ENCODE results near the gene MTHFR.

The MTHFR gene

GRCh38 chr1:11838349-11839272, 32.8 kb upstream of the MTHFR start:
- H3K4me1 ChIP-seq (ENCODE audit: control insufficient read depth, insufficient read depth, low read depth, low read length): peaks cover 12% of the 10 kb centered on the region
- H3K14ac ChIP-seq (ENCODE audit: low read length in 2 of 2): no peak overlapping the region
- H2AFZ ChIP-seq (ENCODE audit: low read depth, low read length): no peak overlapping the region
- H2BK5ac ChIP-seq (ENCODE audit: low read depth, low read length, poor library complexity, severe bottlenecking): no peak overlapping the region
- no peak overlapping the region for H3K18ac ChIP-seq (ENCODE audit: low read depth in 1 of 2, low read length in 2 of 2)
- no peak overlapping the region for H4K91ac ChIP-seq (ENCODE audit: low read length)
- H2BK15ac ChIP-seq (ENCODE audit: low read depth, poor library complexity, severe bottlenecking): no peak overlapping the region
- H3K27me3 ChIP-seq (ENCODE audit: control insufficient read depth in 1 of 2, insufficient read depth in 1 of 2, low read length in 2 of 2): no peaks in the 10 kb centered on the region
- H3K9me3 ChIP-seq (ENCODE audit: control insufficient read depth, low read length): no peaks in the 10 kb centered on the region
- no peak overlapping the region for H3K4me3 ChIP-seq (ENCODE audit: insufficient read depth in 1 of 2, low read depth in 1 of 2, low read length in 2 of 2)
- no peak overlapping the region for H3K23ac ChIP-seq (ENCODE audit: low read length in 2 of 2)
- H2BK12ac ChIP-seq (ENCODE audit: low read length in 2 of 2): no peak overlapping the region
- DNase-seq: peak; percentile 53
- peaks cover 21% of the 10 kb centered on the region for H3K79me1 ChIP-seq (replicated peaks; ENCODE audit: low read length, poor library complexity, severe bottlenecking)
- H3K4ac ChIP-seq (ENCODE audit: low read depth in 1 of 2, low read length in 2 of 2): no peak overlapping the region
- H3K36me3 ChIP-seq (ENCODE audit: control insufficient read depth in 1 of 2, insufficient read depth in 2 of 2, low read depth in 1 of 2, low read length in 2 of 2): peaks cover 92 to 97% of the 10 kb centered on the region in 2 experiments
- no peak overlapping the region for H2BK120ac ChIP-seq (ENCODE audit: low read depth, low read length)
- H4K8ac ChIP-seq (ENCODE audit: low read length): peak overlapping the region; percentile 45
- H3K27ac ChIP-seq (ENCODE audit: low read length, poor library complexity, severe bottlenecking): no peak overlapping the region
- H3K4me2 ChIP-seq (ENCODE audit: low read length, poor library complexity, severe bottlenecking): no peak overlapping the region
- WGBS: 73% methylated on average over 38 of the region's 40 CpGs
- H2AK5ac ChIP-seq (ENCODE audit: low read length, severe bottlenecking): no peak overlapping the region
- no peak overlapping the region for H3K9ac ChIP-seq (ENCODE audit: low read length)

GRCh38 chr1:11837767-11838348, 32.1 kb upstream of the MTHFR start:
- H2BK5ac ChIP-seq (ENCODE audit: low read depth, low read length, poor library complexity, severe bottlenecking): no peak overlapping the region
- H2BK120ac ChIP-seq (ENCODE audit: low read depth, low read length): no peak overlapping the region
- H3K79me1 ChIP-seq (replicated peaks; ENCODE audit: low read length, poor library complexity, severe bottlenecking): peaks cover 22% of the 10 kb centered on the region
- peaks cover 94 to 100% of the 10 kb centered on the region in 2 experiments for H3K36me3 ChIP-seq (ENCODE audit: control insufficient read depth in 1 of 2, insufficient read depth in 2 of 2, low read depth in 1 of 2, low read length in 2 of 2)
- H2AFZ ChIP-seq (ENCODE audit: low read depth, low read length): no peak overlapping the region
- no peak overlapping the region for H2BK15ac ChIP-seq (ENCODE audit: low read depth, poor library complexity, severe bottlenecking)
- no peak for DNase-seq
- H3K18ac ChIP-seq (ENCODE audit: low read depth in 1 of 2, low read length in 2 of 2): no peak overlapping the region
- no peaks in the 10 kb centered on the region for H3K9me3 ChIP-seq (ENCODE audit: control insufficient read depth, low read length)
- no peak overlapping the region for H3K27ac ChIP-seq (ENCODE audit: low read length, poor library complexity, severe bottlenecking)
- H4K91ac ChIP-seq (ENCODE audit: low read length): no peak overlapping the region
- H3K4ac ChIP-seq (ENCODE audit: low read depth in 1 of 2, low read length in 2 of 2): no peak overlapping the region
- no peak overlapping the region for H3K4me3 ChIP-seq (ENCODE audit: insufficient read depth in 1 of 2, low read depth in 1 of 2, low read length in 2 of 2)
- H3K9ac ChIP-seq (ENCODE audit: low read length): no peak overlapping the region
- H2BK12ac ChIP-seq (ENCODE audit: low read length in 2 of 2): no peak overlapping the region
- no peaks in the 10 kb centered on the region for H3K27me3 ChIP-seq (ENCODE audit: control insufficient read depth in 1 of 2, insufficient read depth in 1 of 2, low read length in 2 of 2)
- no peak overlapping the region for H4K8ac ChIP-seq (ENCODE audit: low read length)
- H2AK5ac ChIP-seq (ENCODE audit: low read length, severe bottlenecking): no peak overlapping the region
- 88% methylated on average over 11 of the region's 11 CpGs for WGBS
- no peak overlapping the region for H3K23ac ChIP-seq (ENCODE audit: low read length in 2 of 2)
- no peak overlapping the region for H3K4me2 ChIP-seq (ENCODE audit: low read length, poor library complexity, severe bottlenecking)
- no peak overlapping the region for H3K14ac ChIP-seq (ENCODE audit: low read length in 2 of 2)
- H3K4me1 ChIP-seq (ENCODE audit: control insufficient read depth, insufficient read depth, low read depth, low read length): peaks cover 12% of the 10 kb centered on the region

GRCh38 chr1:11836955-11837766, 31.4 kb upstream of the MTHFR start:
- H3K4ac ChIP-seq (ENCODE audit: low read depth in 1 of 2, low read length in 2 of 2): no peak overlapping the region
- H3K14ac ChIP-seq (ENCODE audit: low read length in 2 of 2): no peak overlapping the region
- H2BK15ac ChIP-seq (ENCODE audit: low read depth, poor library complexity, severe bottlenecking): no peak overlapping the region
- H4K8ac ChIP-seq (ENCODE audit: low read length): no peak overlapping the region
- no peaks in the 10 kb centered on the region for H3K27me3 ChIP-seq (ENCODE audit: control insufficient read depth in 1 of 2, insufficient read depth in 1 of 2, low read length in 2 of 2)
- no peak overlapping the region for H3K4me3 ChIP-seq (ENCODE audit: insufficient read depth in 1 of 2, low read depth in 1 of 2, low read length in 2 of 2)
- no peak overlapping the region for H3K9ac ChIP-seq (ENCODE audit: low read length)
- no peak overlapping the region for H3K4me2 ChIP-seq (ENCODE audit: low read length, poor library complexity, severe bottlenecking)
- H3K18ac ChIP-seq (ENCODE audit: low read depth in 1 of 2, low read length in 2 of 2): no peak overlapping the region
- no peaks in the 10 kb centered on the region for H3K9me3 ChIP-seq (ENCODE audit: control insufficient read depth, low read length)
- H2BK5ac ChIP-seq (ENCODE audit: low read depth, low read length, poor library complexity, severe bottlenecking): no peak overlapping the region
- WGBS: 95% methylated on average over 34 of the region's 36 CpGs
- no peak overlapping the region for H3K23ac ChIP-seq (ENCODE audit: low read length in 2 of 2)
- no peak overlapping the region for H3K27ac ChIP-seq (ENCODE audit: low read length, poor library complexity, severe bottlenecking)
- no peak overlapping the region for H2AK5ac ChIP-seq (ENCODE audit: low read length, severe bottlenecking)
- no peak overlapping the region for H2BK12ac ChIP-seq (ENCODE audit: low read length in 2 of 2)
- no peak for DNase-seq
- H3K4me1 ChIP-seq (ENCODE audit: control insufficient read depth, insufficient read depth, low read depth, low read length): peaks cover 8% of the 10 kb centered on the region
- H2AFZ ChIP-seq (ENCODE audit: low read depth, low read length): no peak overlapping the region
- H2BK120ac ChIP-seq (ENCODE audit: low read depth, low read length): no peak overlapping the region
- H4K91ac ChIP-seq (ENCODE audit: low read length): no peak overlapping the region
- peaks cover 21% of the 10 kb centered on the region for H3K79me1 ChIP-seq (replicated peaks; ENCODE audit: low read length, poor library complexity, severe bottlenecking)
- H3K36me3 ChIP-seq (ENCODE audit: control insufficient read depth in 1 of 2, insufficient read depth in 2 of 2, low read depth in 1 of 2, low read length in 2 of 2): peaks cover 91 to 100% of the 10 kb centered on the region in 2 experiments

Data from mesenchymal stem cell (in vitro differentiated cells and primary cell).